ENCODE measurements around the gene RPUSD1. TPM values are rescaled to one million over a fixed set of nuclear protein-coding genes. Genes with fewer than 3 reads are reported as not detected.
"Not testable (repeated sequence)": the region's sequence is repeated elsewhere in the genome, so short reads cannot be mapped to it uniquely, and the experiment has no call there.

The RPUSD1 gene
- total and polyA plus RNA-seq, 11 donors = 7.1 to 25.7 (median 10.9) TPM

- DNase-seq (no peak), ATAC-seq (no peak)
- no peak overlapping the region for H3K4me3 ChIP-seq
- H3K36me3 ChIP-seq = no peaks in the 10 kb centered on the region
- intact Hi-C loops (cut with DNase I) = no loop called here
- TF ChIP-seq POLR2A (IDR thresholded peaks at IDR 0.05) (no peak), CTCF (IDR thresholded peaks at IDR 0.05) (no peak)
- H3K27me3 ChIP-seq = peaks cover 7 to 61% (median 12%) of the 10 kb centered on the region in 9 donors
- H3K27ac ChIP-seq = no peak overlapping the region
- 77 to 84% (median 81%) methylated on average over 11 of the region's 11 CpGs for WGBS, 4 donors
- H3K9me3 ChIP-seq = no peaks in the 10 kb centered on the region
- H3K4me1 ChIP-seq = peaks cover 0 to under 1% (median 0%) of the 10 kb centered on the region in 12 donors
These were observed 9.7 kb downstream of the RPUSD1 start for GRCh38 chr16:778447-778846.

GRCh38 chr16:777826-778225 is 10.4 kb downstream of the RPUSD1 start:
- 18 to 24% (median 23%) methylated on average over 15 to 16 of the region's 16 CpGs for WGBS, 4 donors
- Histone ChIP-seq H3K4me3 (no peak overlapping the region), H3K27ac (no peak overlapping the region), H3K27me3 (peaks cover 3 to 55% (median 12%) of the 10 kb centered on the region in 9 donors), H3K4me1 (no peaks in the 10 kb centered on the region), H3K9me3 (no peaks in the 10 kb centered on the region), H3K36me3 (no peaks in the 10 kb centered on the region)
- DNase-seq (no peak), ATAC-seq (no peak)
- no peak for TF ChIP-seq POLR2A (IDR thresholded peaks at IDR 0.05)
- TF ChIP-seq CTCF (IDR thresholded peaks at IDR 0.05) = no peak
- intact Hi-C loops (cut with DNase I) = no loop called here

- Histone ChIP-seq H3K27ac (no peak overlapping the region), H3K36me3 (no peaks in the 10 kb centered on the region), H3K9me3 (no peaks in the 10 kb centered on the region), H3K4me3 (no peak overlapping the region), H3K27me3 (peaks cover 3 to 45% (median 11%) of the 10 kb centered on the region in 9 donors), H3K4me1 (no peaks in the 10 kb centered on the region)
- intact Hi-C loops (cut with DNase I) = no loop called here
- no peak for TF ChIP-seq CTCF (IDR thresholded peaks at IDR 0.05)
- no peak for TF ChIP-seq POLR2A (IDR thresholded peaks at IDR 0.05)
- no peak for ATAC-seq
- WGBS, 4 donors = 89 to 93% (median 90%) methylated on average over 9 of the region's 9 CpGs
- DNase-seq = no peak
These were observed 11.4 kb downstream of the RPUSD1 start for GRCh38 chr16:776824-777223.

GRCh38 chr16:776298-776697 is 11.9 kb downstream of the RPUSD1 start:
- H3K4me3 ChIP-seq; ATAC-seq; H3K4me1 ChIP-seq; H3K9me3 ChIP-seq; H3K27ac ChIP-seq; intact Hi-C loops (cut with DNase I); DNase-seq; H3K36me3 ChIP-seq: not testable (repeated sequence)
- WGBS, 4 donors = 90 to 92% (median 91%) methylated on average over 10 of the region's 10 CpGs
- H3K27me3 ChIP-seq = peaks cover 3 to 40% (median 8%) of the 10 kb centered on the region in 9 donors

GRCh38 chr16:775236-775796 is 12.9 kb downstream of the RPUSD1 start:
- H3K36me3 ChIP-seq = no peaks in the 10 kb centered on the region
- TF ChIP-seq CTCF (IDR thresholded peaks at IDR 0.05) (no peak), POLR2A (IDR thresholded peaks at IDR 0.05) (no peak)
- no peaks in the 10 kb centered on the region for H3K9me3 ChIP-seq
- H3K4me1 ChIP-seq = no peaks in the 10 kb centered on the region
- intact Hi-C loops (cut with DNase I) = no loop called here
- 78 to 87% (median 80%) methylated on average over 34 to 36 of the region's 36 CpGs for WGBS, 4 donors
- no peak overlapping the region for H3K27ac ChIP-seq
- ATAC-seq (no peak), DNase-seq (no peak)
- no peak overlapping the region for H3K4me3 ChIP-seq
- peaks cover 3 to 35% (median 8%) of the 10 kb centered on the region in 9 donors for H3K27me3 ChIP-seq

Measured in heart left ventricle (tissue), 16 donors.